Neural cell (in vitro differentiated cells): ENCODE results near the gene SKIDA1. TPM values are rescaled to one million over a fixed set of nuclear protein-coding genes. Genes with fewer than 3 reads are reported as not detected.

ENCODE experiments used
- H2AFZ ChIP-seq: fragments of 200-600, 300-800 bp; sonication (generic), shearing (Covaris generic); 2 replicates; pipeline ENCODE4 v1.6.0; 2014; ENCODE audit warnings: low read depth, mild to moderate bottlenecking, antibody characterized with exemption, low read length, moderate library complexity
- H3F3A ChIP-seq: fragments of 200-600 bp; shearing (Covaris generic); 2 replicates; pipeline ENCODE4 v1.6.1; 2016; ENCODE audit warnings: mild to moderate bottlenecking, moderate library complexity, mixed read lengths, antibody characterized with exemption, low read length; ENCODE audit not compliant: insufficient read depth, poor library complexity, severe bottlenecking
- H3K27ac ChIP-seq: fragments of 200-600, 300-800 bp; sonication (generic), shearing (Covaris generic); 2 replicates; pipeline ENCODE4 v1.5.1; 2014; ENCODE audit warnings: mild to moderate bottlenecking, low read length, moderate library complexity
- H3K27me3 ChIP-seq: fragments of 300-800, 200-600 bp; sonication (generic), shearing (Covaris generic); 2 replicates; pipeline ENCODE4 v1.6.0; 2014; ENCODE audit warnings: mild to moderate bottlenecking, low read depth, low read length, moderate library complexity; ENCODE audit not compliant: insufficient read depth
- H3K36me3 ChIP-seq: fragments of 300-800, 200-600 bp; sonication (generic), shearing (Covaris generic); 2 replicates; pipeline ENCODE4 v1.5.1; 2014; ENCODE audit warnings: mild to moderate bottlenecking, antibody characterized with exemption, low read length, moderate library complexity; ENCODE audit not compliant: insufficient read depth
- H3K4me2 ChIP-seq: fragments of 300-800, 200-600 bp; sonication (generic), shearing (Covaris generic); 2 replicates; pipeline ENCODE4 v1.6.0; 2014; ENCODE audit warnings: mild to moderate bottlenecking, low read length
- H3K4me3 ChIP-seq: fragments of 300-800, 200-600 bp; sonication (generic), shearing (Covaris generic); 2 replicates; pipeline ENCODE4 v1.5.1; 2014; ENCODE audit warnings: mild to moderate bottlenecking, low read length, moderate library complexity
- H3K79me2 ChIP-seq: fragments of 200-600 bp; shearing (Covaris generic); replicated peaks from 2 replicates; pipeline ENCODE4 v1.6.0; 2014; ENCODE audit warnings: mild to moderate bottlenecking, low read length, moderate library complexity; ENCODE audit not compliant: insufficient read depth
- H3K9ac ChIP-seq: fragments of 300-800, 200-600 bp; sonication (generic), shearing (Covaris generic); 2 replicates; pipeline ENCODE4 v1.6.1; 2016; ENCODE audit warnings: mild to moderate bottlenecking, low read length, mixed read lengths
- H3K9me2 ChIP-seq: fragments of 200-600 bp; shearing (Covaris generic); 2 replicates; pipeline ENCODE4 v1.6.1; 2016; ENCODE audit warnings: mild to moderate bottlenecking, low read length, mixed read lengths; ENCODE audit not compliant: insufficient read depth
- H3K9me3 ChIP-seq: fragments of 200-600, 300-800 bp; sonication (generic), shearing (Covaris generic); 2 replicates; pipeline ENCODE4 v1.6.1; 2016; ENCODE audit warnings: mild to moderate bottlenecking, mixed run types, low read length, moderate library complexity, mixed read lengths
- H4K20me1 ChIP-seq: fragments of 200-600 bp; shearing (Covaris generic); 2 replicates; pipeline ENCODE4 v1.6.1; 2016; ENCODE audit warnings: mild to moderate bottlenecking, mixed run types; ENCODE audit not compliant: insufficient read depth
- EP300 ChIP-seq: fragments of 450-650 bp; conservative IDR thresholded peaks from 2 replicates; pipeline ENCODE4 v1.6.1; 2014; ENCODE audit warnings: antibody characterized with exemption, mild to moderate bottlenecking, moderate library complexity; ENCODE audit not compliant: poor library complexity, severe bottlenecking
- EZH2 ChIP-seq: fragments of 200-600, 300-800 bp; shearing (Covaris generic), sonication (generic); IDR thresholded peaks from 2 replicates; pipeline ENCODE4 v1.6.1; 2014; ENCODE audit warnings: antibody characterized with exemption, low read length, borderline replicate concordance, mild to moderate bottlenecking; ENCODE audit not compliant: insufficient read depth, poor library complexity, severe bottlenecking
- MXI1 ChIP-seq: fragments of 450-650 bp; conservative IDR thresholded peaks from 2 replicates; pipeline ENCODE4 v1.6.1; 2014; ENCODE audit warnings: antibody characterized with exemption, mild to moderate bottlenecking; ENCODE audit not compliant: poor library complexity, severe bottlenecking
- POLR2AphosphoS5 ChIP-seq: IDR thresholded peaks from 2 replicates; pipeline ENCODE4 v1.6.1; 2012
- RAD21 ChIP-seq: fragments of 450-650 bp; conservative IDR thresholded peaks from 2 replicates; pipeline ENCODE4 v1.6.1; 2014; ENCODE audit warnings: antibody characterized with exemption, mild to moderate bottlenecking, moderate library complexity
- REST ChIP-seq: IDR thresholded peaks from 2 replicates; pipeline ENCODE4 v1.6.1; 2012; ENCODE audit warnings: borderline replicate concordance
- SMC3 ChIP-seq: fragments of 450-650 bp; conservative IDR thresholded peaks from 2 replicates; pipeline ENCODE4 v1.6.1; 2014; ENCODE audit warnings: antibody characterized with exemption, mild to moderate bottlenecking, moderate library complexity; ENCODE audit not compliant: poor library complexity
- TAF1 ChIP-seq: IDR thresholded peaks from 2 replicates; pipeline ENCODE4 v1.6.1; 2012; ENCODE audit warnings: low read depth
- polyA plus RNA-seq: library from polyadenylated mRNA; depleted of rRNA; stranded (reverse); fragments of >200 nt; gene quantifications from 2 replicates; pipeline ENCODE4 v1.2.3, GENCODE V29; 2014
- TF ChIP-seq, protein P1 (sequence below): fragments of 450-650 bp; IDR thresholded peaks from 2 replicates; pipeline ENCODE4 v1.5.1; 2014; ENCODE audit warnings: antibody characterized with exemption, mild to moderate bottlenecking, moderate library complexity; ENCODE audit not compliant: poor library complexity, severe bottlenecking

SKIDA1 gene
- polyA plus RNA-seq, 1 donor from 2014 or later, result 3.7 TPM

GRCh38 chr10:21498377-21498776 is 27.1 kb downstream of the SKIDA1 start:
- no peaks in the 10 kb centered on the region for H3K9me3 ChIP-seq
- no peak overlapping the region for H3K4me3 ChIP-seq
- no peaks in the 10 kb centered on the region for H4K20me1 ChIP-seq
- H3K4me2 ChIP-seq, result no peak overlapping the region
- H3K9ac ChIP-seq, result no peak overlapping the region
- H3F3A ChIP-seq, result no peaks in the 10 kb centered on the region
- no peak for TF ChIP-seq MXI1
- TF ChIP-seq EP300, result no peak
- TF ChIP-seq, protein P1, sequence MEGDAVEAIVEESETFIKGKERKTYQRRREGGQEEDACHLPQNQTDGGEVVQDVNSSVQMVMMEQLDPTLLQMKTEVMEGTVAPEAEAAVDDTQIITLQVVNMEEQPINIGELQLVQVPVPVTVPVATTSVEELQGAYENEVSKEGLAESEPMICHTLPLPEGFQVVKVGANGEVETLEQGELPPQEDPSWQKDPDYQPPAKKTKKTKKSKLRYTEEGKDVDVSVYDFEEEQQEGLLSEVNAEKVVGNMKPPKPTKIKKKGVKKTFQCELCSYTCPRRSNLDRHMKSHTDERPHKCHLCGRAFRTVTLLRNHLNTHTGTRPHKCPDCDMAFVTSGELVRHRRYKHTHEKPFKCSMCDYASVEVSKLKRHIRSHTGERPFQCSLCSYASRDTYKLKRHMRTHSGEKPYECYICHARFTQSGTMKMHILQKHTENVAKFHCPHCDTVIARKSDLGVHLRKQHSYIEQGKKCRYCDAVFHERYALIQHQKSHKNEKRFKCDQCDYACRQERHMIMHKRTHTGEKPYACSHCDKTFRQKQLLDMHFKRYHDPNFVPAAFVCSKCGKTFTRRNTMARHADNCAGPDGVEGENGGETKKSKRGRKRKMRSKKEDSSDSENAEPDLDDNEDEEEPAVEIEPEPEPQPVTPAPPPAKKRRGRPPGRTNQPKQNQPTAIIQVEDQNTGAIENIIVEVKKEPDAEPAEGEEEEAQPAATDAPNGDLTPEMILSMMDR, result no peak
- no peak for TF ChIP-seq SMC3
- no peak for TF ChIP-seq POLR2AphosphoS5
- no peak for TF ChIP-seq TAF1
- no peak for TF ChIP-seq REST
- TF ChIP-seq EZH2, result no peak
- TF ChIP-seq RAD21, result no peak
- H2AFZ ChIP-seq, result no peak overlapping the region
- H3K36me3 ChIP-seq, result no peaks in the 10 kb centered on the region
- H3K79me2 ChIP-seq, result peaks cover 60% of the 10 kb centered on the region
- peaks cover 39% of the 10 kb centered on the region for H3K27me3 ChIP-seq
- H3K9me2 ChIP-seq, result no peaks in the 10 kb centered on the region
- H3K27ac ChIP-seq, result no peak overlapping the region

DNA sequence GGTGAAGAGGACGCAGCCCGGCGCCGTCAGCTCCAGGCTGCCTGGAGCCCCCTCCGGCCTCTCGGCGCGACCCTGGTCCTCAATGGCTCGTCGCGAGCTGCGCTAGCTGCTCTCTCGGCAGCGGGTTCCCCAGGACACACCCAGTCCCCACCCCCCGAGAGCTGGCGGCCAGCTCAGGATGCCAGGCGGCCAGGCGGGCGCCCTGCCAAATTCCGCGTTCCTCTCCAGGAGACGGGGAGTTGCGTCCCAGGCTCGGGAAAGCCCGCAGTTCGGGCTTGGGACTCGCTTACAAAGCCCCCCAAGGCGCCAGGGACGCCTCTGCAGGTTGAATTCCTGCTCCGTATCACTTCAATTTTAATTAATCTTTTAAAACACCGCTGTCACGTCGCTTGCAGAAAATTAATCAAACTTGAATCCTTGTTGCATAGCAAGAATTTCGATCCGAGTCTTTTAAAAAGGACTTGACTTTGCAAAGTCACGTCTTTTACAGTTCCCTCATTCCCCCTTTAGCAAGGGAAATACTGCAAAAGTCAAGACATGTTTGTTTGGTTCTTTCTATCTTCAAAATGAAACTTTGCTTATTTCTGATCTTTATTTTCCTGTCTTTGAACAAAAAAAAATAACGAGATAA is 28.2 kb downstream of the SKIDA1 start:
- Histone ChIP-seq H3K79me2 (peaks cover 58% of the 10 kb centered on the region), H3K27ac (peak overlapping the region; percentile 98)

More for the DNA sequence above, 28.2 kb downstream of the SKIDA1 start:
- Histone ChIP-seq H3F3A (no peaks in the 10 kb centered on the region), H3K36me3 (no peaks in the 10 kb centered on the region), H3K4me3 (peak overlapping the region; percentile 91), H2AFZ (peak overlapping the region; percentile 42), H3K27me3 (peaks cover 39% of the 10 kb centered on the region), H3K9me2 (no peaks in the 10 kb centered on the region), H3K9ac (peak overlapping the region; percentile 99), H4K20me1 (no peaks in the 10 kb centered on the region), H3K9me3 (no peaks in the 10 kb centered on the region), H3K4me2 (peak overlapping the region; percentile 87)
- TF ChIP-seq EZH2 (no peak), REST (peak; percentile 9), RAD21 (no peak), POLR2AphosphoS5 (no peak)
